Gastroesophageal sphincter (tissue), 3 donors: Measurements from ENCODE around the gene WWTR1.

ENCODE experiments used
- CTCF ChIP-seq, 4 experiments: fragments of 200-600 bp in 2 of 4; fragments of 450-650 bp in 2 of 4; sonication (generic) in 1 of 4; IDR thresholded peaks; one replicate each; pipeline ENCODE4 v1.5.1; 2017 to 2019; ENCODE audit warnings: antibody characterized with exemption in 4 of 4, mild to moderate bottlenecking in 2 of 4, moderate library complexity in 2 of 4
- POLR2A ChIP-seq, 2 donors: fragments of 450-650 bp; IDR thresholded peaks; one replicate each; pipeline ENCODE4 v1.6.1; 2017; ENCODE audit warnings: antibody characterized with exemption in 2 of 2, mild to moderate bottlenecking in 2 of 2, moderate library complexity in 1 of 2

- TF ChIP-seq CTCF (IDR thresholded peaks at IDR 0.05), result no peak
- no peak for TF ChIP-seq POLR2A (IDR thresholded peaks at IDR 0.05)
These were observed 13.9 kb downstream of the WWTR1 start for GRCh38 chr3:149643963-149644362.
